Transverse colon (tissue), 4 donors: ENCODE data around the gene SCN2A. TPM values are rescaled to one million over a fixed set of nuclear protein-coding genes. Genes with fewer than 3 reads are reported as not detected.
"Not testable (repeated sequence)": the region's sequence is repeated elsewhere in the genome, so short reads cannot be mapped to it uniquely, and the experiment has no call there.

Experiments used
- DNase-seq: peaks from one replicate; pipeline ENCODE4 v3.0.0-alpha.2; 2019
- H3K27ac ChIP-seq, 4 donors: fragments of 200-600 bp; sonication (generic); 2 replicates each; pipeline ENCODE4 v1.5.1; 2016 to 2018; ENCODE audit warnings: inconsistent platforms in 4 of 4
- H3K27me3 ChIP-seq: fragments of 200-600 bp; sonication (generic); 2 replicates; pipeline ENCODE4 v1.5.1; 2017; ENCODE audit warnings: inconsistent platforms
- H3K36me3 ChIP-seq, 4 donors: fragments of 200-600 bp; sonication (generic); 2 replicates each; pipeline ENCODE4 v1.5.1; 2017 to 2019; ENCODE audit warnings: inconsistent platforms in 4 of 4
- H3K4me1 ChIP-seq, 4 donors: fragments of 200-600 bp; sonication (generic); 2 replicates each; pipeline ENCODE4 v1.5.1; 2017 to 2020; ENCODE audit warnings: inconsistent platforms in 4 of 4
- H3K4me3 ChIP-seq, 4 donors: fragments of 200-600 bp; sonication (generic); 1 replicate in 1 of 4; 2 replicates in 3 of 4; pipeline versions ENCODE4 v1.5.1 to v1.6.1; 2017 to 2019; ENCODE audit warnings: inconsistent platforms in 4 of 4
- H3K9me3 ChIP-seq, 2 donors: fragments of 200-600 bp; sonication (generic); 2 replicates each; pipeline ENCODE4 v1.5.1; 2017 to 2019; ENCODE audit warnings: inconsistent platforms in 2 of 2
- EP300 ChIP-seq: sonication (generic); formaldehyde crosslinking; IDR thresholded peaks from one replicate; pipeline ENCODE4 v1.6.1; 2017; ENCODE audit warnings: antibody characterized with exemption, low read depth
- POLR2A ChIP-seq: fragments of 450-650 bp; IDR thresholded peaks from one replicate; pipeline ENCODE4 v1.6.1; 2016; ENCODE audit warnings: antibody characterized with exemption, mild to moderate bottlenecking, moderate library complexity
- POLR2AphosphoS5 ChIP-seq, 3 donors: sonication (generic); formaldehyde crosslinking; IDR thresholded peaks; one replicate each; pipeline ENCODE4 v1.6.1; 2016; ENCODE audit warnings: antibody characterized with exemption in 3 of 3
- WGBS, 2 donors: methylation state at CpG; one replicate each; pipeline ENCODE4 v1.1.5; 2018; ENCODE audit warnings: low coverage in 1 of 2; 5-methylcytosine and 5-hydroxymethylcytosine counted together
- in situ Hi-C, 4 donors: fragments of 200-750 bp; cut with MboI; loops; one replicate each; pipeline versions ENCODE4 v1.15.0 to v1.15.1; 2017; ENCODE audit warnings: low sequenced_read_pairs in 3 of 4, low pct_ligation_motif_present in 1 of 4, low pct_unique_long_range_greater_than_20kb in 1 of 4
- intact Hi-C: fragments of 100-400 bp; cut with DNase I; formaldehyde crosslinking; loops from one replicate; pipeline ENCODE4 v1.15.1; 2023; ENCODE audit warnings: low total_unique reads
- total RNA-seq, 4 donors: library from RNA; depleted of rRNA; stranded (reverse); fragments of >200 nt; gene quantifications; one replicate each; pipeline ENCODE4 v1.1.0, GENCODE V29; 2016
- TF ChIP-seq, protein P1 (sequence below), 5 experiments: fragments of 200-600 bp in 3 of 5; fragments of 450-650 bp in 2 of 5; sonication (generic) in 3 of 5; IDR thresholded peaks; 1 replicate in 2 of 5; 2 replicates in 3 of 5; pipeline ENCODE4 v1.5.1; 2016 to 2017; ENCODE audit warnings: antibody characterized with exemption in 5 of 5, inconsistent platforms in 3 of 5, mild to moderate bottlenecking in 2 of 5, moderate library complexity in 1 of 5

Gene SCN2A
- total RNA-seq, 4 donors from 2014 or later = 0.14 to 0.32 TPM; not detected in 2

DNA sequence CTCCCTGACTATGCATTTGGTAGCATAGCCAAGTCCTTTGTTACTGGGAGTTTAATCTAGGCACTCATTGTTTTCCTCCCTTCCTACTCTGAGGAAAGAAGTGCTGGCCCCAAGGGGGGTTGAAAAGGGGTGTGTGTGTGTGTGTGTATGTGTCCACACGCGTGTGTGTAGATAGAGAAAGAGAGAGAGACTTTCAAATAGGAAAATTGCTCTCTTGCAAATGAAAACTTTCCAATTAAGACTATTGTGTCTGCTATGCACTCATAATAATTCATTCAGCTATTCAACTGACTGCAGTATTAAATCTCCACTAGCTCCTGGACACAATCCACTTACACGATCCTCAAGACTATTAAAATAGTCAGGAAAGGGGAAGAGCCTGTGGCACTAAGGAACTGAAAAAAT lies 137.4 kb downstream of the SCN2A start:
- intact Hi-C loops (no loop called here), in situ Hi-C loops (loop anchor here in 1 of 4 donors (25.0 kb wide), 1 partner anchor 311 kb away; no protein-coding TSS in a partner anchor)
- H3K36me3 ChIP-seq = no peaks in the 10 kb centered on the region
- no peaks in the 10 kb centered on the region for H3K9me3 ChIP-seq
- WGBS, 2 donors = 53 to 55% methylated on average over 3 of the region's 3 CpGs
- H3K27me3 ChIP-seq = no peaks in the 10 kb centered on the region
- DNase-seq = no peak
- H3K4me3 ChIP-seq = no peak overlapping the region
- TF ChIP-seq POLR2AphosphoS5 (IDR thresholded peaks at IDR 0.05) = no peak
- TF ChIP-seq, protein P1, sequence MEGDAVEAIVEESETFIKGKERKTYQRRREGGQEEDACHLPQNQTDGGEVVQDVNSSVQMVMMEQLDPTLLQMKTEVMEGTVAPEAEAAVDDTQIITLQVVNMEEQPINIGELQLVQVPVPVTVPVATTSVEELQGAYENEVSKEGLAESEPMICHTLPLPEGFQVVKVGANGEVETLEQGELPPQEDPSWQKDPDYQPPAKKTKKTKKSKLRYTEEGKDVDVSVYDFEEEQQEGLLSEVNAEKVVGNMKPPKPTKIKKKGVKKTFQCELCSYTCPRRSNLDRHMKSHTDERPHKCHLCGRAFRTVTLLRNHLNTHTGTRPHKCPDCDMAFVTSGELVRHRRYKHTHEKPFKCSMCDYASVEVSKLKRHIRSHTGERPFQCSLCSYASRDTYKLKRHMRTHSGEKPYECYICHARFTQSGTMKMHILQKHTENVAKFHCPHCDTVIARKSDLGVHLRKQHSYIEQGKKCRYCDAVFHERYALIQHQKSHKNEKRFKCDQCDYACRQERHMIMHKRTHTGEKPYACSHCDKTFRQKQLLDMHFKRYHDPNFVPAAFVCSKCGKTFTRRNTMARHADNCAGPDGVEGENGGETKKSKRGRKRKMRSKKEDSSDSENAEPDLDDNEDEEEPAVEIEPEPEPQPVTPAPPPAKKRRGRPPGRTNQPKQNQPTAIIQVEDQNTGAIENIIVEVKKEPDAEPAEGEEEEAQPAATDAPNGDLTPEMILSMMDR (IDR thresholded peaks at IDR 0.05) = no peak
- no peak for TF ChIP-seq POLR2A
- TF ChIP-seq EP300 = no peak
- no peaks in the 10 kb centered on the region for H3K4me1 ChIP-seq
- no peak overlapping the region for H3K27ac ChIP-seq

DNA sequence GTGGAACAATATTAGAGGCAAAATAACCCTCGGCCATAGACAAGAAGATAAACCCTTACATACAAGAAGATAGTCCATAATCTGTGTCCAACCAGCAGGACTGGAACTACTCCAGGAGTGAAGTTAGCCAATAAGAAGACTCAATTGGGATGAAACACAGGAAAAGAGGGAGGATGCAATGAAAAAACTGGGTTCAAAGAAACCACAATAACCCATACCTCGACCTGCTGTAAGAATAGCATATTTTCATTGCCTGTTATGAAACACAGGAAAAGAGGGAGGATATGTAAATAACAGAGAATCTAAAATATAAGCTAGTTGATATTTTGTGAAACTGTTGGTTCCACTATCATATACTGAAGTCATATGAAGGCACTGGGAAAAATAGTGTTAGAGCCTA lies 143.1 kb downstream of the SCN2A start:
- Histone ChIP-seq H3K4me1 (no peaks in the 10 kb centered on the region), H3K4me3 (no peak overlapping the region), H3K9me3 (no peaks in the 10 kb centered on the region), H3K27me3 (no peaks in the 10 kb centered on the region), H3K27ac (no peak overlapping the region), H3K36me3 (no peaks in the 10 kb centered on the region)
- no peak for DNase-seq
- WGBS, 2 donors = 75 to 85% methylated on average over 2 of the region's 2 CpGs
- in situ Hi-C loops = loop anchor here in 1 of 4 donors (25.0 kb wide), 1 partner anchor 305 kb away; no protein-coding TSS in a partner anchor
- intact Hi-C loops = no loop called here
- TF ChIP-seq EP300 (no peak), POLR2A (no peak), POLR2AphosphoS5 (IDR thresholded peaks at IDR 0.05) (no peak)
- TF ChIP-seq, protein P1 (IDR thresholded peaks at IDR 0.05) = no peak

DNA sequence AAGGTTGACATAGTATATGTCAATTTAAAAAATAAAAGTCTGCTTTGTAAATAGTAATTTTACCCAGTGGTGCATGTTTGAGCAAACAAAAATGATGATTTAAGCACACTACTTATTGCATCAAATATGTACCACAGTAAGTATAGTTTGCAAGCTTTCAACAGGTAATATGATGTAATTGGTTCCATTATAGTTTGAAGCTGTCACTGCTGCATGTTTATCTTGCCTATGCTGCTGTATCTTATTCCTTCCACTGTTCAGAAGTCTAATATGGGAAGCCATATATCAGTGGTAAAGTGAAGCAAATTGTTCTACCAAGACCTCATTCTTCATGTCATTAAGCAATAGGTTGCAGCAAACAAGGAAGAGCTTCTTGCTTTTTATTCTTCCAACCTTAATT lies 151.7 kb downstream of the SCN2A start:
- Histone ChIP-seq H3K27me3 (no peaks in the 10 kb centered on the region), H3K9me3 (no peaks in the 10 kb centered on the region)
- in situ Hi-C loops = loop anchor here in 1 of 4 donors (25.0 kb wide), 1 partner anchor 296 kb away; no protein-coding TSS in a partner anchor

DNA sequence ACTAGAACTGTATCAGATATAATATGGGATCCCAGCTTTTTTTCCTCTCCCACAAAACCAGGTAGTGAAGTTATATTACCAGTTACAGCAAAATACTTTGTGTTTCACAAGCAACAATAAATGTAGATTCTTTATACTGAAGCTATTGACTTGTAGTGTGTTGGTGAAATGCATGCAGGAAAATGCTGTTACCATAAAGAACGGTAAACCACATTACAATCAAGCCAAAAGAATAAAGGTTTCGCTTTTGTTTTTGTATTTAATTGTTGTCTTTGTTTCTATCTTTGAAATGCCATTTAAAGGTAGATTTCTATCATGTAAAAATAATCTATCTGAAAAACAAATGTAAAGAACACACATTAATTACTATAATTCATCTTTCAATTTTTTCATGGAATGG lies 152.6 kb downstream of the SCN2A start:
- no peak for DNase-seq
- in situ Hi-C loops = loop anchor here in 1 of 4 donors (25.0 kb wide), 1 partner anchor 296 kb away; no protein-coding TSS in a partner anchor
- H3K4me1 ChIP-seq = no peaks in the 10 kb centered on the region
- H3K9me3 ChIP-seq = no peaks in the 10 kb centered on the region
- intact Hi-C loops = no loop called here
- WGBS, 2 donors = 64 to 71% methylated on average over 2 of the region's 2 CpGs
- H3K4me3 ChIP-seq = no peak overlapping the region
- H3K27ac ChIP-seq = no peak overlapping the region
- no peaks in the 10 kb centered on the region for H3K36me3 ChIP-seq
- H3K27me3 ChIP-seq = no peaks in the 10 kb centered on the region
- TF ChIP-seq POLR2A = no peak
- TF ChIP-seq, protein P1 (IDR thresholded peaks at IDR 0.05) = no peak
- no peak for TF ChIP-seq EP300
- no peak for TF ChIP-seq POLR2AphosphoS5 (IDR thresholded peaks at IDR 0.05)

More for the DNA sequence above, 151.7 kb downstream of the SCN2A start:
- no peak for DNase-seq
- no peaks in the 10 kb centered on the region for H3K36me3 ChIP-seq
- H3K4me1 ChIP-seq = no peaks in the 10 kb centered on the region
- H3K4me3 ChIP-seq = no peak overlapping the region
- TF ChIP-seq EP300 (no peak), POLR2A (no peak), POLR2AphosphoS5 (IDR thresholded peaks at IDR 0.05) (no peak)
- TF ChIP-seq, protein P1 (IDR thresholded peaks at IDR 0.05) = no peak
- intact Hi-C loops = no loop called here
- H3K27ac ChIP-seq = no peak overlapping the region

DNA sequence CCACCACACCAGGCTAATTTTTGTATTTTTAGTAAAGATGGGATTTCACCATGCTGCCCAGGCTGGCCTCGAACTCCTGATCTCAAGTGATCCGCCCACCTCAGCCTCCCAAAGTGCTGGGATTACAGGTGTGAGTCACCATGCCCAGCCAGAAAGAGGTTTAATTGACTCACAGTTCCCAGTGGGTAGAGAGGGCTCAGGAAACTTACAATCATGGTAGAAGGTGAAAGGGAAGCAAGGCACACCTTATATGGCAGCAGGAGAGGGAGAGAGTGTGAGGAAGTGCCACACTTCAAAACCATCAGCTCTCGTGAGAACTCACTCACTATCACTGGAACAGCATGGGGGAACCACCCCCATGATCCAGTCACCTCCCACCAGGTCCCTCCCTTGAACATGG lies 159.4 kb downstream of the SCN2A start:
- H3K4me3 ChIP-seq, intact Hi-C loops, H3K27me3 ChIP-seq, H3K9me3 ChIP-seq, H3K27ac ChIP-seq, DNase-seq, H3K4me1 ChIP-seq, H3K36me3 ChIP-seq: not testable (repeated sequence)
- whole genome bisulfite sequencing, 2 donors = 0 to 73% methylated on average over 1 to 3 of the region's 3 CpGs
- in situ Hi-C loops = loop anchor here in 1 of 4 donors (25.0 kb wide), 1 partner anchor 289 kb away; no protein-coding TSS in a partner anchor
